ENCODE measurements around the gene VPS18. TPM values are rescaled to one million over a fixed set of nuclear protein-coding genes. Genes with fewer than 3 reads are reported as not detected.

VPS18 gene
- polyA plus RNA-seq, 4 donors: 15.3 to 19.7 (median 16.8) TPM

- no peak for DNase-seq (ENCODE audit: low read depth in 4 of 4, low spot score in 3 of 4)
Observed at GRCh38 chr15:40932649-40933516, 38.6 kb downstream of the VPS18 start.

GRCh38 chr15:40933517-40933902 lies 39.3 kb downstream of the VPS18 start:
- no peak for DNase-seq (ENCODE audit: low read depth in 4 of 4, low spot score in 3 of 4)

GRCh38 chr15:40934457-40934856 lies 40.2 kb downstream of the VPS18 start:
- DNase-seq (ENCODE audit: low read depth in 4 of 4, low spot score in 3 of 4): no peak

GRCh38 chr15:40936234-40936708 lies 42.0 kb downstream of the VPS18 start:
- no peak for DNase-seq (ENCODE audit: low read depth in 4 of 4, low spot score in 3 of 4)

- no peak for DNase-seq (ENCODE audit: low read depth in 4 of 4, low spot score in 3 of 4)
Observed at GRCh38 chr15:40936709-40937666, 42.7 kb downstream of the VPS18 start.

- DNase-seq (ENCODE audit: low read depth in 4 of 4, low spot score in 3 of 4): no peak
Observed at GRCh38 chr15:40937762-40938535, 43.7 kb downstream of the VPS18 start.

- no peak for DNase-seq (ENCODE audit: low read depth in 4 of 4, low spot score in 3 of 4)
Observed at GRCh38 chr15:40938536-40938870, 44.3 kb downstream of the VPS18 start.

GRCh38 chr15:40940296-40940801 lies 46.1 kb downstream of the VPS18 start:
- DNase-seq (ENCODE audit: low read depth in 4 of 4, low spot score in 3 of 4): no peak

- no peak for DNase-seq (ENCODE audit: low read depth in 4 of 4, low spot score in 3 of 4)
Observed at GRCh38 chr15:40941068-40941527, 46.8 kb downstream of the VPS18 start.

- peak in 1 of 4 donors; percentile 73 for DNase-seq (ENCODE audit: low read depth in 4 of 4, low spot score in 3 of 4)
Observed at GRCh38 chr15:40941528-40942336, 47.5 kb downstream of the VPS18 start.

- DNase-seq (ENCODE audit: low read depth in 4 of 4, low spot score in 3 of 4): no peak
Observed at GRCh38 chr15:40942337-40942854, 48.1 kb downstream of the VPS18 start.

- no peak for DNase-seq (ENCODE audit: low read depth in 4 of 4, low spot score in 3 of 4)
Observed at GRCh38 chr15:40942878-40943277, 48.6 kb downstream of the VPS18 start.

GRCh38 chr15:40943764-40944365 lies 49.6 kb downstream of the VPS18 start:
- no peak for DNase-seq (ENCODE audit: low read depth in 4 of 4, low spot score in 3 of 4)

- no peak for DNase-seq (ENCODE audit: low read depth in 4 of 4, low spot score in 3 of 4)
Observed at GRCh38 chr15:40944510-40945296, 50.5 kb downstream of the VPS18 start.

- DNase-seq (ENCODE audit: low read depth in 4 of 4, low spot score in 3 of 4): no peak
Observed at GRCh38 chr15:40948706-40949473, 54.6 kb downstream of the VPS18 start.

GRCh38 chr15:40949756-40950207 lies 55.5 kb downstream of the VPS18 start:
- DNase-seq (ENCODE audit: low read depth in 4 of 4, low spot score in 3 of 4): no peak

GRCh38 chr15:40951764-40952163 lies 57.5 kb downstream of the VPS18 start:
- DNase-seq (ENCODE audit: low read depth in 4 of 4, low spot score in 3 of 4): no peak

Measured in right renal pelvis (tissue), 4 donors.